Ishikawa (cell line): Measurements from ENCODE around the gene LRRC14B.

Source experiments
- CEBPB ChIP-seq: IDR thresholded peaks from 2 replicates; pipeline ENCODE4 v1.6.1; 2012
- EP300 ChIP-seq: IDR thresholded peaks from 2 replicates; pipeline ENCODE4 v1.6.1; 2012; ENCODE audit warnings: borderline replicate concordance
- YY1 ChIP-seq: IDR thresholded peaks from 2 replicates; pipeline ENCODE4 v1.6.1; 2012; ENCODE audit warnings: low read depth

DNA sequence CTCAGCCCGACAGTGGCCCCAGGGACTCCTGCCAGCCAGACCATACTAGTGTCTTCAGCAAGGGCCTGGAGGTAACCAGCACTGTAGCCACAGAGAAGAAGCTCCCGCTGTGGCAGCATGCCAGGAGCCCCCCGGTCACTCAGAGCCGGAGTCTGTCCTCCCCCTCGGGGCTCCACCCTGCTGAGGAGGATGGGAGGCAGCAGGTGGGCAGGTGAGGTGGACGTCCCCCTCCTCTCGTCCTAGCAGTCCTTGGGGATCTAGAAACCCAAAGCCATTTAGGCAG is 28.0 kb upstream of the LRRC14B start:
- TF ChIP-seq YY1, result no peak
- no peak for TF ChIP-seq EP300
- TF ChIP-seq CEBPB, result no peak
